Measurements from ENCODE around the gene ZDHHC8.
A peak's percentile ranks its signal among the peaks of the same experiment; 100 is the strongest.

The ZDHHC8 gene

DNA sequence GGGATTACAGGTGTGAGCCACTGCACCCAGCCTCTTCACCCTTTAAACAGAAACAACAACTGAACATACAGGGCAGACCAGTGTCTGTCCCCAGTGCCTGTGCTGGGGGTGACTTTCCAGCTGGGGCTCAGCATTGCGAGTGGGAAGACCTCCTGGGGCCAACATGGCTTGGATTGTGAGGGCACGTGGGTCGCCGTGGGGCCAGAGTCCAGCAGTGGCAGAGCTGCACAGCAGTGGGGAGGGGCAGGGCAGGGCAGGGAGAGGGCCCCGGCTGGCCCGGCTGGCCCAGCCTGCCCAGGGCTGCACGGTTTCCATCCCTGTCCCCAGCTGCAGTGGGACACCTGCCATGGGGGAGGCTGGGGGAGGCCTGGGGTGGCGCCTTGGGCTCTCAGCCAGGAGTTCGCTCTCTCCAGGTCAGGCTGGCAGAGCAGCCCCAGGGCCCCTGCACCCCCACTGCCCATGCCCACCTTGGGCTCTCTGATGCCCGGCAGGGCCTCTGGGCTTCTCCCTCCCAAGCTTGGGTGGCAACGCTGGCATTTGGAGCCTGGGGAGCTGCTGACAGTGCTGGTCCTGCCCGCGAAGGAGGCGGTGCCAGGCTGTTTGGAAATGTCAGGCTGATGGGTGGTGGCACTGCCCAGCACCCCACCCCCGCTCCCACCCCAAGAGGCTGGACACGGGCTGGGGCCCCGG, 49.7 kb downstream of the ZDHHC8 start:
- DNase-seq, result no peak

DNA sequence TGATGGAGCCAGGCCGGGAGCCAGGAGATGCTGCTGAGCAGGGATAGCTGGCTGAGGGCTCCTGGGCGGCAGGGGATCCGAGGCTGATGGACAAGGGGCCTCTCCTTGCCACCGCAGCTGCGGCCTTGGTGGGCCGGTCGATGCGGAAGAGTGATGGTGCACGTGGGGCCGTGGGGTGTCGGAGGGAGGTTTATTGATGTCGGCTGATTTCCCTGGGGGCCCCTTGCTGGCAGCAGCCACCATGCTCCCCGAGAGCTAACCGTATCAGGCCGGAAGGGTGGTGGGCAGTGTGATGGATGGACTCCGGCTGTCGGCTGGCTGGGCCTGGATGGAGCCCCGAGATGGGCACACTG, 50.3 kb downstream of the ZDHHC8 start:
- no peak for DNase-seq

DNA sequence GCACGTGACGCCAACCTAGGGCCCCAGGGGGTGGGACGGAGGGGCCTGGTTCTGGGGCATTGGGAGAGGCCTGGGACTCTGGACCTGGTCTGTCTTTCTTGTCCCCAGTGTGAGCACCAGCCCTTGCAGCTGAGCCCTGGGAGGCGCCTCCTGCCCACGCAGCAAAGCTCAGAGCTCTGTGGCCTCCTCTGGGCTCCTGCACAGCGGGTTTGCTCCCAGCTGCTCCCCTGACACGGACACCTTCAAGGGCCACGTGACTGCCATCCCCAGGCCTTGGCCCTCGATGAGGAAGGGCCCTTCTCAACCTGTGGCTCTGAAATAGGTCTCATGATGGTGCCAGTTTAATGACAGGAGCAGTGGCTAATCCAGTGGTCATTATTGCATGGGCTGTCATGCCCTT, 50.8 kb downstream of the ZDHHC8 start:
- DNase-seq, result peak in 1 of 2 donors; percentile 11

DNA sequence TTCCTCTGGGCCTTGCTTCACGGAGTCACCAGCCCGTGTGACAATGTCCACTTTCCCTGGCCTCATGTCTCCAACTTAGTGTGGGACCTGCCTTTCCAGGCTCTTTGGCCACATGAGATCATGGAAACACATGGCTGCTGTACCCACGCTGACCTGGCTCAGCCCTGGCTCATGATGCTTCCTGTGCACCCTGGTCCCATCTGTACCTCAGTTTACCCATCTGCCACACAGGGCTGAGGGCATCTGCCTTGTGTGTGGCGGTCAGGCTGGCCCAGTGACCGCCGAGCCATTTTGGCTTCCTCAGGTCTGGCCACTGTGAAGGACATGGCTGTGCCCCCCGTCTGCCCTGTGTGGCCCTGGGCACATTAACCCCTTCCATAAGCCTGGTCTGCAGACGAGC, 51.5 kb downstream of the ZDHHC8 start:
- DNase-seq, result no peak

DNA sequence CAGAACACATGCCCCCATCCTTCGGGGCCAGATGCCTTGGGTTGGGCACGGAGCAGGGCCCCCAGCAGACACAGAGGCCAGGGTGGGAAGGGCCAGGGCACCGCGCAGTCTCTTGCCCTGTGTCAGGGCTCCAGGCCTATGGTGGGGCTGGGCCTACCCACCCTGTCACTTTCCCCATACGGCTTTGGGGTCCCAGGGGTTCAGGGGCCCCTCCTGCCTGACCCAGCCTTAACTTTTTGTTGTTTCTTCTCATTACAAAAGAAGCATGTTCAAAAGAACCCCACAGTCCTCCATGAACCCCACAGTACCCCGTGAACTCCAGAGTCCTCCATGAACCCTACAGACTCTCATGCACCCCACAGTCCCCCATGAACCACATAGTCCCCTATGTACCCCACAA, 52.2 kb downstream of the ZDHHC8 start:
- no peak for DNase-seq

DNA sequence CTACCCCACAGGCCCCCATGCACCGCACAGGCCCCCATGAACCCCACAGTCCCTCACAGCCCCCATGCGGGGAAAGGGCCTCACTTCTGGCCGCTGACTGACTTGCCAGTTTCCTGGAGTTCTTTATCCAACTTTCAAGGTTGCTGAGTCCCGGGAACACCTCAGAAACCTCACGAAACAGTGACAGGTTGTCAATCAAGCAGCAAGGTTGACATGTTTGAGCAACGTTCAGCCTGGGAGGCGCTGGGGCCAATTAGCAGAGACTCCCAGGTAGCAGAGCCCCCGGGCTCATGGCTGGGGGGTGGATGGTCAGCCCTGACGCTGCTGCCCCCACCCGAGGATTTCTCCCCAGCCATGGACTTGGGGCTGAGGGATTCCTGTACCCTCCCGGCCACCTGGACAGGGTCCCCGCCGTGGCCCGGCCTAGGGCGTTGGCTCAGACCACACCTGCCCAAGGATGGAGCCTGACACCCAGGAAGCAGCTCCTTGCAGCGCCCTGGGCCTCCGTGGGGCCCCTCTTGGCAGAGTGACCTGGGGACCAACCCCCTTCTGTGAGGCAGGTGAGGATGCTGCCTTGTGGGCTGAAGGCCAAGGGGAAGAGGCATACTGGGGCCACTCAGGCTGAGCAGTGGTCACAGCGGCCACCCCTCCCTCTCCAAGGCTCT, 53.0 kb downstream of the ZDHHC8 start:
- no peak for DNase-seq

DNA sequence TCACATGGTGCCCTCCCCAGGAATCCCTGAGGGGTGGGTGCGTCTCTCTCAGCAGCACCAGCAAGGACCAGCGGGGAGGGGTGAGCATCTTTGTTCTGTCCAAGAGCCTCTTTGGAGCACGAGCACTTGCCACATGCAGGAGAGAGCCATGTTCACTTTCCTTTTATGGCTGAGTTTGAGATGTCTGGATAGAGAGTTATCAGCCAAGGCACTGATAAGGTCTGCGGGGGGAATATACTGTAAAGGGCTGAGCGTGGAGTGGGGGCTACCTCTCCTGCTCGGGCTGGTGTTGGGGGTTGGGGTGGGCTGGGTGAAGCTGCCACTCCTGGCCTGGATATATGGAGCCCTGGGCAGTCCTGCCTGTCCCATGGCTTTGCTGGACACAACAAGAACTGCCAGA, 54.1 kb downstream of the ZDHHC8 start:
- no peak for DNase-seq

DNA sequence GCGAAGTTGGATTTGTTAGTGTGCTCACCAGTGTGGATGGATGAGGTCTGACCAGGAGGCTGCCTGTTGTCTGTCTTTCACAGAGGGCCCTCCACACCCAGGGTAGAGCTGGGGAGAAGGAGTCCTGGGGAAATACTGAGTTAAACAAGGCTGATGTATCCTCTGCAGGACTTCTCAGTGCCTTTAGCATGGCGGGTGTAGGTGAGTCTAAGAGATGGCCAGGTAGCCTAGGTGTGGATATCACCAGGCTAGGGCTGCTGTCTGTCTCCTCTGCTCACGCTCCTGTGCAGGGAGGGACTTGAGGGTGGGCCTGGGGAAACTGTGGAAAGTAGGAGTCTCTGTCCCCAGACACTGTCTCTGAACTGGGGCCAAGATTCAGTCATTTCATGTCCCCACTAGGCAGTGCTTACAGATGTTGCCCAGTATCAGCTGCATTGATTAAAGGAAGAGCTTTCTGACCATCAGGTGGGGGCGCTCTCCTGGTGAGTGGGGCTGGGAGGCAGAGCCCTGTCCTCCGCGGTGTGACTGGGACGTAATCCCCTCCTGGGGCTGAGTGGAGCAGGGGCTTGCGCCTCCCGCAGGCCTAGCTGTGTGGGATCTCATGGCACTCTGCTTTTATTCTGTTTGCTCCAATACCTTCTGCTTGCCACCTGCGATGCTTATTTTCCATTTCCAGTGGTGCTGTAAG, 54.7 kb downstream of the ZDHHC8 start:
- DNase-seq, result no peak

DNA sequence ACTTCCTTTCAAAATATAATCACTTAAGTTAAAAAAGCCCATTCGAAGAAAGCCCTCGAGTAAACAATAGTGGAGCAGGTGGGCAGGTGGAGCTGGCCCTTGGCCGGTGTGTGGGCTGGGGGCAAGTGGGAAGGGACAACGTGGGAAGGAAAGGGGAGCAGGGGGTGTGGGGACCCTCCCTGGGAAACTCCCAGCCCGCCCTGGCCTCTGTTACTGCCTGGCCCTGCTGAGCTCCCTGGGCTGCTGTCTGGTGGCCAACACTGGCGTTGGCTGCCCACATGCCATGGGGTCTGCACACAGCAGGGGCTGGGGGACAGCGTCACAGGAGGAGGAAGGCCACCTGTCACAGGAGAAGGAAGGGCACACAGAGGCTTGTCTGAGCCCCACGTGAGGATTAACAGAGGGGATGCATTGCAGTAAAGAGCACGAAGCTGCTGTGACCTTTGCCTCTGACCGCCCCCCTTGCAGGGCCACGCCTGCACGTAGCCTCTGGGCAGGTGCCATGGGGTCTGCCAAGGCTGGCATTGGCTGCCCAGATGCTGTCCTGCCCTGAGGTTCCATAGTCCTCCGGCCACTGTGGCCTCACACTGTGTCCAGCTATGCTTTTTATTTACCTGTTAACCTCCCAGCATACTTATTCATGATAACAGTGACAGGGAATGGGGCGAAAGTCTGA, 55.4 kb downstream of the ZDHHC8 start:
- DNase-seq, result no peak

DNA sequence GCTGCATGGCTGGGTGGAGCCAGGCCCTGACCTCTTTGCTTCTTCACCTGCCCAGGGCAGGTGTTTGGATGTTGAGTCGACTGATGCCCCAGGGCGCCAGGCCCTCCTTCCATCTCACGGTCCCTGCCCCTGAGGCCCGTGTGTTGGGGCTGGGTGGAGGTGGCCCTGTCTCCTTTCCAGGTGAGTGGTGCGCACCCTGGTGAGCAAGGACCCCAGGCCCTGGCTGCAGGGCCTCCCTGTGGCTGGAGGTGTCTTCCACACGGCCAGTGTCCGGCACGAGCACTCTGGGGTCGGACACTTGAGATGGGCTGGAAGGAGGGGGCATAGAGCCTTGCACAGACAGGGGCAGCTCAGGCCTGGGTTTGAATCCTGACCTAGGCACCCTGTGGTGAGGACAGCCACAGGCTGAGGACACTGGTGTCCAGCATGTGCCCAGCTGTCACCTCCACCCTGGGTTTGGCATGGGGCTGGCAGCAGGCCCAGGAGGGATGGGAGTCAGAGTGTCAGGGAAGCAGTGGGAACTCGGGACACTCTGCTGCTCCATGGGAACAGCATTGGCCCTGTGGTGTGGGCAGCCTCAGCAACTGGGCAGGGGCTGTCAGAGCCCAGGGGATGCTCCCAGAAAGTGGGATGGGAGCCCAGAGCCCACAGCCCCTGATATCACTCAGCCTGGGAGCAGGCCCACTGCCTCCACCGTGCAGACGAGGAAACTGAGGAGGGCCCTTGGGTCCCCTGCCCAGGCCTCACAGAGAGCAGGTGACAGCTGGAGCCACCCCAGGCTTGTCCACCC, 56.4 kb downstream of the ZDHHC8 start:
- no peak for DNase-seq

DNA sequence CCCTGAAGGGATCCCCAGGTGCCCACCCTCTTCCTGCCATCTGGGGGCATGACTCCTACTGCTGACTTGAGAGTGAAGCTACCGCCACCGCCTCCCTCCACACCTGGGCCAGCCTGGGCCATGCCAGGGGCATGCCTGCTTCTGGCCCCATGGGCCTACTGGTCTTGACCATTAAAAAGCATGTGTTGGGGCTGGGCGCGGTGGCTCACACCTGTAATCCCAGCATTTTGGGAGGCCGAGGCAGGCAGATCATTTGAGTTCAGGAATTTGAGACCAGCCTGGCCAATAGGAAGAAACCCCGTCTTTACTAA, 56.9 kb downstream of the ZDHHC8 start:
- no peak for DNase-seq

DNA sequence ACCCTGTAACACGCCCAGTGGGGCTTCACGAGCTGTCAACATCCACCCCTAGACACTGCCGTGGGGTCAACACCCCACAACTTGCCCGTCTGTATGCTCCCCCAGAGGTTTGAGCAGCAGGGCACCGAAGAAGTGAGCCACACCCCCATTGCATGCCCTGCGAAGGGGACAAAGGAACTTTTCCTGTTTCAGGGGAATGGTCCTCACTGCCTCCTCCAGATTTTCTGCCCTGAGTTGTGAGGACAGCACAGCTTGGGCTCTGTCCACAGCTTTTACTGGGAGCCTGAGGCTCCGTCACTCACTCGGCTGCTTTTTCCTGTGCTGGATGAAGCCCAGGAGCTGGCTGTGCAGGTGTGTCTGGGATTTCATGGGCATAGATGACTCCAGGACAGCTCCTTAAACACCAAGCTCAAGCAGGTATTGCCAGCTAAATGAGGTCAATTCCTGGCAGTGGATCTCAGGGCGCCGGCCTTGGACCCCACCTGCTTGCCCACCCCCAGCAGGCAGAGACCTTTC, 59.5 kb downstream of the ZDHHC8 start:
- DNase-seq, result no peak

DNA sequence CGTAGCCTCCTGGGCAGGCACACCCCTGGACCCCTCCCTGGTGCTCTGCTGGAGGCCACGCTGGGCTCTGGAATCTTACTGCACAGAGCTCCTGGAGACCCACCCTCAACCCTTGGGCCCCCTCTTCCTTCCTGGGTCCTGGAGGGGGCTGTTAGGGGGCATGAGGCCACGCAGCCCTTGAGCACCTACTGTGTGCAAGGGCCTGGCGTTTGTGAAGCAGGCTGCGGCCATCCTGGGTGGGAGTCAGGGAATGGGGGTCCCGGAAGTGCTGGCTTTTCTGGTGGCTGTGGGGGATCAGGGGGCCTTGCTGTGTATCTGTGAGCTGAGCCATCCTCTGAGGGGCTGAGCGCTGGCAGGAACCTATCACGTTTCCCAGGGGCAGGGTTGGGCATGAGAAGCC, 60.2 kb downstream of the ZDHHC8 start:
- DNase-seq, result no peak

DNA sequence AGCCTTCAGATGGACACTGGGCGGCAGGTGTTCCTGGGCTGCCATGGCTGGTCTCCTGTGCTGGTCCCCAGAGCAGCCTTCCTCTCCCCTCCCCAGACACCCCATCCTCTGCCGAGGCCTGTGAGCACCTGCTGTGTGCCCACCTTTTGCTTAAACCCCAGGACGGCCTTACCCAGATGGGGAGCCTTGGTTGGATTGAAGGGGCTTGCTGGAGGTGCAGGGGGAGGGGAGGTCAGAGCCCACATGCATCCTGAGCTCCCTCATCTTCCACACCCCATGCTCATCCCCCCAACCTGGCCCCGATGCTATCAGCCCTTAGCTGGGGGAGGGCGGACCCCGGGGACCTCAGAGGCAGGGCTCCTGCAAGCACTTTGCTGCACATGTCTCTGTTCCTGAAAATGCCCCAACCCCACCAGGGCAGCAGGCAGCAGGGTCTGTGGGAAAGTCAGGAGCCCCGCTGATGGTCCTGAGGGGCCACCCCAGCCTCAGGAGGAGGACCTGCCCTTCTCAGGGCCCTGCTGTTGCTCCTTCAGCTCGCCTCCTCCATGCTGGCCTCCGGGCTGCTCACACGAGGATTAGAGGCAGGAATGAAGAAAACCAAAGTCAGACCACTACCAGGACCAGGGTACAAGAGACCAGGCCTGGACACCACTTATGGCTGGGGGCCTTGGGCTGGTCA, 60.8 kb downstream of the ZDHHC8 start:
- DNase-seq, result no peak

DNA sequence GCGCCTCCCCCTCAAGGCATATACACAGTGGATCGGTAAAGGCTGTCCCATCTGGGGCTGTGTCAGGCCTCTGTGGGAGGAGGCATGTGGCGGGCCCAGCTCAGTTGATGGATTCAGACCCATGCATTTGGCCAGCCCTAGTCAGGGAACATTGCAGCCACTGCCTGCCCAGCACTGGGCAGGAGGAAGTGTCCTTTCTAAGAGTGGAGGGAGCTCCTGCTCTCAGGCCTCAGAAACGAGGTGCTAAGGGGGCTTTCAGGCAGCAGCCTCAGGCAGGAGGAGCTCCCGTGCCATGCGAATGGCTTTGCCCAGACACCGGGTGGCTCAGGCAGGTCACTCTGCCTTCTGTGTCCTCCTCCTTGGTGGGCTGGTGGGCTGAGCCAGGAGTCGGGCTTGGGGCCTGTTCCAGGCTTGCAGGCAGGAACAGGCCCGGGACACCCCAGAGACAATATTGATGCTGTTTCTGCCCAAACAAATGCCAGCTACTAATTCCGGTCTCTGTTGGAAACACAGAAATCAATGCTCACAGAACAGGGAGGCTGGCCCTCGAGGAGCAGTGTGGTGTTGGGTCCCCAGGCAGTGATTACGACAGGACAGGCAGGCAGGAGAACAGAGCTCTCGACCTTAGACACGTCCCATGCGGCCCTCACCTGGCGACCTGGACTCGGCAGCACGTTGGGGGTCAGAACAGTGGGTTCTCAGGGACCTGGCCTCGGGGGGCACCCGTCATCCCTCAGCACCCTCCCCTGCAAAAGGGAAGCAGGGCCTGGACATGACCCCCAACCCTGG, 61.6 kb downstream of the ZDHHC8 start:
- DNase-seq, result no peak

DNA sequence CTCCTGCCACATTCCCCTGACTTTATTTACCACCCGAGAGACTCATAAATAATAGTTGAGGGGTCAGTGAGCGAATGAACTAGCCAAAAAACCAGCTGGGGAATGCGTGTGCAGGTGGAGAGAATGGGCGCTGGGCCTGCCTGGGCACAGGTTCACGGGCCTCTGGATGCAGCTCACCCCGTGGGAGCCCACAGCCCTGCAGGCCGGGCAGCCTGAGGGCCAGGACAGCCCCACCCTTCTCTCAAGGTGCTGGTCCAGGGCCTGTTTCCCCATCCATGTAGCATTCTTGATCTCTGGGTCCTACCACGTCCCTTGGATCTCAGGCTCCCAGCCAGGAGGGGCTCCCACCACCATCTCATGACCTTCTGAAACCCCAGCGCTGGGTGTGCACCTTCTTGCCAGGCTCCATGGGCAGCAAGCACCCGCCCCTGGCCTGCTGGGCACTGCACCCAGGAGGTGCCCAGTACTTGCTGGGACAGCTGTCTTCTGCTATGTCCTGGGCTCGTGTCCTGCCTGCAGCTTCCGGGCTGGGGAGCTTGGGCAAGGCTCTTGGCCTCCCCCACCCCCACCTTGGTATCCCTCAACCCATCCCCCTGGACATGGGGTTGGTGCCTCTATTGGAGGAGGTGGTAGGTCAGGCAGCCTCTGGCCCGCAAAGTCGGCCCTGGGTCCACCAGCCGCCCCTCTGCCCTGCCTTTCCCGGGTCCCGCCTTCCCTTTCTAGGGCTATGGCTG, 62.3 kb downstream of the ZDHHC8 start:
- no peak for DNase-seq

DNA sequence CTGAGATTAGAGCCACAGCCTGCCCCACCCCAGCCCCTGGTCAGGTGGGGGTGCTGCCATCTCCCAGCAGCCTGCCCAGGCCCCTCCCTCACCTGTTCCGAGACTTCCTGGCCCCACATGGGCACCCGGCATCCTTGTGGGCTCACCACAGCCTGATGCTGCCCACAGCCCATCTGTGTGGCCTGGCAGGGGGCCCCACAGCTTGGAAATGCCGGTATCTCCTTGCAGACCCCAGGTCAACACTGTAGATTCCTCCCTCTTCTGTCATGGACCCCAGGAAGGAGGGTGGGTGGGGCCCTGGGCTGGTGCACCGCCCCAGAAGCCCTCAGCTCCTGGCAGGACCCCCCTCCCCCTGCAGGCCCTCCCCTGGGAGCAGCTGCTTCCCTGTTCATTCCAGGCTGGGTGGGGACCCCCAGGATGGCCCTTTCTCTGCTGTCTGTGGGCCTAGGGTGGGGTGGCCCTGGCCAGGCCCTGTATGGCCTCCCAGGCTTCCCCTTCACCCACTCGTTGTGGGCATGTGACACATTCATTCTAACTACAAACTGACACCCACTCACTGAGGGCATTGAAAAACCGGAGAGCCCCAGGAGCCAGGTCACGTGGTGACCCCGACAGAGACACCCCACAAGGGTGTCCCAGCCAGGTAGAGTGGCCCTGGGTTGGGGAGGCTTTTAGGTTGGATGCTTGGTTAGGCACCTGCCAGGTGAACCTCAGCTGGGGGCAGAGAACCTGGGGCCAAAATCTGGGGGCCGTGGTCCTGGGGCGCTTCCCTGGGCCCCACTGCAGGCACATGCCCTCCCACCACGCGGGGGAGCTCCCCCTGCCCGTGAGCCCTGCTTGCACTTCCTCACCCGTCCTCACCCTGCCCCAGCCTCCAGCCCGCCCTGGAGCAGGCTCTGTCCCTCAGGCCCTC, 63.3 kb downstream of the ZDHHC8 start:
- peak; percentile 73 to 86 for DNase-seq

DNA sequence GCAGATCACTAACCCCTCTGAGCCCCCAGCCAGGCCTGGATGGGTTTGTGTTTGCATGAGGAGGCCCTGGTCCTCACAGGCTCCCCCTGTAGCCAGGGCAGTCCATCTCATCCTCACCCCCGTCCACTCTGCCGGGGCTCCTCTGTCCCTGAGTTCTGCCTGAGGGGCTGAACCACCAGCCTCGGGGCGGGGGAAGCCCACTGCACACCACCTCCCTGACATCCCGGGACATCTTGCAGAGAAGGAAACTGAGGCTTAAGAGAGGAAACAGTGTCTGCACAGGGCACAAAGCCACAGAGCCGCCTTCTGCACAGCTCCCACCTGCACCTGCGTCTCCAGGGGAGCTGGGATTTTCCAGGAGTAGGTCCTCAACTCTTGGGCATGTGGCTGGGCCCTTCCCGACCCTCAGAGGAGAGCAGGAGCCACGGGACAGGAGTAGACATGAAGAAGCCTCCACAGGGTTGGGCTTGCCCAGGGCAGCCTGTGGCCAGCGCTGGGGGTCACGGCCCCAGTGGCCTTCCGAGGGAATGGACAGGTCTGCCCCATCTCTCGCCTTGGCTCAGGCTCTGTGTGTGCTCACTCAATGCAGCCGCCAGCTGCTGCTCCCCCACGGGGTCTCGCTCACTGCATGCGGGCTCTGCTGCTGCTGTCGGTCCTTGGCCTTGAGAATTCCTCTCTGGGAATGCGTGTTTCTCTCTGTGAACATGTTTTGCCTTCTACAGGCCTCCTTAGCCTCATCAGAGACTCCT, 64.7 kb downstream of the ZDHHC8 start:
- no peak for DNase-seq
